ENCODE measurements around the gene DLG5. TPM values are rescaled to one million over a fixed set of nuclear protein-coding genes. Genes with fewer than 3 reads are reported as not detected.

Gene DLG5
- total RNA-seq, 1 donor from 2014 or later, result 34.0 TPM

DNA sequence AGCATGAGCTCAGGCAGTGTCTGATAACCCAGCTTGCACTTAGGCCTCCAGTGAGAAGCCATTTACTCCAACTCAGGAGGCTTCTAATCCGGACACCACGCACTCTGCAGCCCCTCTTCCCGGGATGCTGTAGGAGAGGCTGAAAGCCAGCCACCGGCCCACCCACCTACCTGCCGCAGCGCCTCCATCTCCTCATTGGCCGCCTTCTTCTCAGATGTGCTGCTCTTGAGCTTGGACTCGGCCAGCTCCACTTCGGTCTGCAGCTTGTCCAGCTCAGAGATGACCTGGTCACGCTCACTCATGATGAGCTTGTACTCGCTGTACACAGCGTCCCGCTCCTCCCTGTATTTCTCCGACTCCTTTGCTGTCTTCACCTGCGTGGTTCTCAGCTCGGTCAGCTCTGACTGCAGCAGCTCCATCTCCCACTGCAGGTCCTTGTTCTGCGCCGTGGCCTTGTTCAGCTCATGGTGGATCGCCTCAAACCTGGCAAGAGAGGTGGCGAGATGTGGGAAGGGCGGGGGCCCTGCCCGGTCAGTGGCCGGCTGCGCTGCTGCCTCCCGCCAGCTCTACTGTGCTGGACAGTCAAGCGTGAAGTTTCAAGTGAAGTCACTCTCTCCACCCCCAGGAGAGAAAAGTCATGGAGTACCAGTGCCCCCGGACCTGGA, 84.7 kb downstream of the DLG5 start:
- DNase-seq, result no peak

DNA sequence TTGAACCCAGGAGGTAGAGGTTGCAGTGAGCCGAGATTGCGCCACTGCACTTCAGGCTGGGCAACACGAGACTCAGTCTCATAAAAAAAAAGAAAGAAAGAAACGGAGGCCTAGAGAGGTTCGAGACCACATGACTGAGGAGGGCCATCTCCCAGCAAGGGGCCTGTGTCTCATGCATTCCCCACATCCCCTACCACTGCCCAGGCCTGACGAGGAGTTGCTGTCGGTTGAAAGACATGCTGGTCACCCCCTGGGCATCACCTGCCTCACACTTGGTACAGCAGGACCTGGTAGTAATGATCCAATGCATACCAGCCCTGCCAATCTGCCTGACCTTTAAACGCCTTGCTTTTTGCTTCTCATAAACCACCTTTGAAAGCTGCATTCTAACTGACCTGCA, 85.9 kb downstream of the DLG5 start:
- DNase-seq, result no peak

- DNase-seq, result no peak
These were observed 88.5 kb downstream of the DLG5 start for GRCh38 chr10:77837925-77838595.

DNA sequence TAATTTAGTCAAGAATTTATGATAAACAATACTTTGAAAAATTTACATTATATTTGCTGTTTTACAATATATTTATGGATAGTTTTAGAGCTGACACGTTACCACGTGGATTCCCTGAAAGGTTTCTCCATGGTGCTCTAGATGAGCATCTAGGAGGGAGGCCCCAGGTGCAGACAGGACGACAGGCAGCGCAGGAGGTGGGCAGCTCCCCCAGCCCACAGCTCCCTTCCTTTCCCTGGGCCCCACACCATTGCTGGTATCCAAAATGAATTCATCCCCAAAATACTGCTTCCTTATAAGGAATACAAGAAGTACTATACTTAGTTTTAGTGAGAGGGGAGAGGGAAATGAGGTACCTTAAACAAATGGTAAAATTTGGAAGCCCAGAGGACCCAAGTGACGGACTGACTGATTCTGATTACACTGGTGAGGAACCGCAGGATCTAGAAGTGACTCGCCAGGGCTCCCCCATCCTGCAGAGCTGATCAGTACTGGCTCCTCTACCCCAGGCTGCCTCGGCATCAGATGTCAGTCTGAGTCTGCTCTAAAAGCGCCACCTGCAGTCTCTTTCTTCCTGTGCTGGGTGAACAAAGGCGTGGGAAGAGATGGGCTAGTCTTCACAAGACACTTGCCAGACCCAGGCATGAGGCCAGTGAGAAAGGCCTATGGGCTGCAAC, 89.2 kb downstream of the DLG5 start:
- peak; percentile 70 for DNase-seq

DNA sequence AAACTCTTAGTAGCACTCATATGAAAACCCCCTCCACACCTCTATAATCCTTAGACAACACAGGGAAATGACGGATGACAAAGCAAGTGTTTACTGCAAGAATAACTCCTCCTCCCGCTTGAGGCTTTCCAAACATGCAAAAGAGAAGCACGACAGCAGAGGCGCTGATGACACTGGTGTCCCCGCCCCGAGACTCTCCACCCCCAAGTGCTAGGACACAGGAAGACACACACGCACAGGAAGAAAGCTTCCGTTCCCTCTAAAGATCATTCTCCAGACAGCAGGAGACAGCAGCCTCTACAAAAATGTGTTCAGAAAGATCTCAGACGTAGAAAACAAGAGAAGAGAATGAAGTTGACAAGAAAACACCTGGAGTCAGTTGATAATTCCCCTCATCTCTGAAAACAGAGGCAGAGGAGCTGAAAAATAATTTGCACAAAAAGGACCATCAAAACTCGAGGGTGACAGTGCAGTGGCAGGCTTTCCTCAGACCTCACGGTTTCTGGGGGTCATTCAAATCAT, 90.2 kb downstream of the DLG5 start:
- DNase-seq, result peak; percentile 53

DNA sequence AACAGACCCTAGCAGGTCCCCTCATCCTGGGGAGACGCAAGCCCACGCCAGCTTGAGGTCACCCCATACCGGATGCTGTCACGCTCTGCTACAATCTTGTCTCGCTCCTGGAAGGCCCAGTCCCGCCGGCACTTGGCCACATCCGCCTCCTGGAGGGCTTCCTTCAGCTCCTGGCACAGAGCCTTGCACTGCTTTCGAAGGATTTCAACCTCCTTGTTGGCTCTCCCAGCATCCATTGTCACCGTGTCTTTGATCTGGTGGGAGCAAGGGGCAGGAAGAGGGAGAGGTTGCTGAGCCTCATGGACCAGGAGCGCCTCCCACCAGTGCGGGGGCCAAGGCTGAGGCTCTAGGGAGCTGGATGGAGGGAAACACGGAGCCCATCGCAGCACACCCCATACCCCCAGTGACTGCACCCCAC, 90.9 kb downstream of the DLG5 start:
- DNase-seq, result peak; percentile 14

DNA sequence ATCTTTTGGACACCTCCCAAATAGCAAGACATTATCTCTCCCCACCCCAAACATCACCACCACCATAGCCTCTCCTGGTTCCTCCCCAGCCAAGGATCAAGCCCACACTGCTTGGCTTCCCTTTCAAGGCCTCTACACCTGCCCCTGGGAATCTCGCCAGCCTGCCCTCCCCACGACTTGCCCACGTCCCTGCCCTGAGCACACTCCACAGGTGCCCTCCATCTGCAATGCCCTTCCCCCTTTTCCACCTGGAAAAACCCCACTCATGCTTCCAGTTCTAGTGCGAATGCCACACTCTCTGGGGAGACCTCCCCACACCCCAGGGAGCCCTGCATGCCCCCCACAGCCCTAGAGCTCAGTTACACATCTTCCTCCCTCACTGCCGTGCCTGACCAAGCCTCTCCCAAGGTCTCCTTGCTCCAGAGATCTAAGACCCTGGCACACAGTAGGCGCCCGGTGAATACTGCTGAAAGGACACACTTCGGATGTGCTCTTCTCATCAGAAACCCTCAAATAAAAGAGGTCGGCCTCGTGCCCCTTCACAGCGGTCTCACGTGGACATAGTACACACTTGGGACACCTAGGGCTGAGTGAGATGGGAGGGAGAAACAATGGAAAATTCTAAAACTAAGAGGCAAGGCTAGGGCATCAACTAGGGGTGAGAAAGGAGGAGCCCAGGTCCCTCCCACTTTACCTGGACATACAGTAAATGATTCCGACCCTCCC, 91.4 kb downstream of the DLG5 start:
- no peak for DNase-seq

DNA sequence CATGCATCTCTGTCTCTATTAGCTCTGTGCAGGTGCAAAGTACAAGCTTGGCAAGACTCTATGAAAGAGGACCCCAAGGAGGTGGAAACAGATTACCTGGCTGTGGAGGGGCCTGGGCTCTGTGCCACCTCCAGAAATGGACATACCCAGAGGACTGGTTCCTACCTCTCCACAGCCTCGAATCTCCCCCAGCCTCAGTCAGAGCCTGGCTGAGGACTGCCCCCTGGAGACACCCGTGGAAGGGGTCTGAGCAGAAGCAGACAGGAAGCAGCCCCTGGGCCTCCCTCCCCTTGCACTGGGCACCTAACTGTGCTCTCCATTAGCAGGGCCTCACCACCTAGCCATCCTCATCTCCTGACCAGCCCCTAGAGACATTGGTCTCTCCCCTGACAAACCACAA, 92.0 kb downstream of the DLG5 start:
- DNase-seq, result no peak

DNA sequence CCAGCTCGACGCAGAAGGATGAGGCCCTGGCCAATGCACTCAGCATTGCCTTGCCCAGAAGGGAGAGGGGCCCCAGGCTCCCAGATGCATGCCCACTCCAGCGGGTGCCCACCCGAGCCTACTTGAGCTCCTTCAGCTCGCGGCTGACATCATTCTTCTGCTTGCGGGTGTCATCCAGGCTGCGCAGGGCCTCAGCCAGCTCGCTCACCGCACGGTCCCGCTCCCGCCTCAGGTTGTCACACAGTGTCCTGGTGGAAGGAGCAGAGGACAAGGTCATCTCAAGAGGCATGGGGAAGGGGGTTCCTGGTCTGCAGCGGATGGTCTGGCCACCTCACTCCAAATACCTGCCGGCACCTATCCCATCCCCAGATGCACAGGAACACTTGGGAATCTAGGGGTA, 92.8 kb downstream of the DLG5 start:
- DNase-seq, result no peak

GRCh38 chr10:77833225-77833624, 93.3 kb downstream of the DLG5 start:
- DNase-seq, result no peak

DNA sequence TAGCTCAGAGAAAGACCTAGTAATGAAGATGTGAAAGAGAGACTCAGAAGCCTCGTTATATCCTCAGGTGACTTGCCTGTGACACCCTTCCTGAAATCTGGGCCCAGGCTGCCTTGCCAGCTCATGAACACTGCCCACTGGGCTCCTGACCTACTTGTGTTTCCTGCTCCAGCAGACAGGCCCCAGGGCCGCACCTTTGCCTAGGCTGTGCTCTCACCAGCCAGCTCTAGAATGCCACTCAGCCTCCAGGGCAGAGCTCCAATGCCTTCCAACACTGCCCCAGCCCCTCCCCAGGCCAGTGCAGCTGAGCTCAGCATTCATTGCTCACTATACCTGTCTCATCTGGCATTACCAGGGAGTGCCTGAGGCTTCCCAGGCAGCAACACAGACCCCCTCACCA, 94.3 kb downstream of the DLG5 start:
- no peak for DNase-seq

GRCh38 chr10:77829356-77829755, 97.2 kb downstream of the DLG5 start:
- no peak for DNase-seq

- DNase-seq, result no peak
These were observed 98.2 kb downstream of the DLG5 start for GRCh38 chr10:77828377-77828776.

GRCh38 chr10:77827366-77827765, 99.2 kb downstream of the DLG5 start:
- no peak for DNase-seq

DNA sequence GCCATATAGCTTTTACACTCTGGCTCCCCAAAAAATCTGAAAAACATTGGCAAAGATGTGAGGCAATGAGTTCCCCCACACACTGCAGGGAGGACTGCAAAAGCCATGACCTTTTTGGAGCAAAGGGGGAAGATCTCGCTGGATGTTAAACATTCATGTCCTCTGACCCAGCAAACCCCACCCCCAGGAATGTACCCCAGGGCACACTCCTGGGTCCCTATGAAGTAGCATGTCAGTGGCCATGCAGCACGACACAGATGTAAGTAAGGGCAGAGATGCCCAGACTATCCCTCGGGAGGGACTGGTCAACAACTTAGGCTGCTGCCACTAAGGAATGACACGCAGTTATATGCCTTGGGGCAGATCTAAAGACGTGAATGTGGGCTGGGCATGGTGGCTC, 100.6 kb downstream of the DLG5 start:
- DNase-seq, result no peak

GRCh38 chr10:77824908-77825307, 101.6 kb downstream of the DLG5 start:
- no peak for DNase-seq

DNA sequence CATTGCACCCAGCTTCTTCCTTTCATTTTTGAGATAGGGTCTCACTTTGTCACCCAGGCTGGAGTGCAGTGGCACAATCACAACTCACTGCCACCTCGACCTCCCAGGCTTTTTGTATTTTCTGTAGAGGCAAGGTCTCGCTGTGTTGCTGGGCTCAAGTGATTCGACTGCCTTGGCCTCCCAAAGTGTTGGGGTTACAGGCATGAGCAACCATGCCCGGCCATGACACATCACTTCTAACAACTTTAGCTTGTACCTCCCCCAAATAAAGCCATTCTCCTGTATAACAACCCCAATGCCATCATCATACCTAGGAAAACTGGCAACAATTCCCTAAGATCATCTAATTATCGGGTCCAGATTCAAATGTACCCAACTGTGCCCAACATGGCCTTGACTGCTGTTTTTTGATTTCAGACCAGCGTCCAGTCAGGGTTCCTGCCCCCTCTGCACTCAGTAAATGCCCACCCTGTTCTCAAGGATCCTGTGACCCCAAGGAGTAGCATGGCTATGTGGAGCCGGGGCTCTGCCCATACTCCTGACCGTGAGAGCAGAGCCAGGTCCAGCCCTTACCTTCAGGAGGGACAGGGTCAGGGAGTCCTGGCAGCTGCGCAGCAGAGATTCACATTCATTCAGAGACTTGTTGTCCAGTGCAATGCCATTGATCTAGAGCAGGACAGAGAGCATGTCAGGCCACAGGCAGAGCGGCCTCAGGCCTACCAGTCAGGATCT, 102.6 kb downstream of the DLG5 start:
- no peak for DNase-seq

DNA sequence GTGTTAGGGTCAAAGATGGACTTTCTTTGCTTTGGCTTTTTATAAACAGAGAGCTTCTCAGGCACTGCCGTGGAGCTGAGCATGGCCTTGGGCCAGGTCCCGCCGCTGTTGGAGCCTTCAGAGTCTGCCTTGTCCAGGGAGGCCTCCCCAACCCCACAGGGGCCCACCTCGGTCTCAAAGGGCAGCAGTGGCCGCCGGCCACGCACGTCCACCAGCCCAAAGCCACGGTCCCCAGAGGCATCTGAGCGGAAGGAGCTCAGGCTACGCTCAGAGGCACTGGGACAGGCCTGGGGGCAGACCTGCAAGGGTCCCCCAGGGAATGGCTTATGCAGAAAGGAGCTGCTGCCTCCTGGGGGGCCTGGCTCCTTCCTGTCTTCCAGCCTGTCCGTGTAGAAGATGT, 105.0 kb downstream of the DLG5 start:
- DNase-seq, result no peak

DNA sequence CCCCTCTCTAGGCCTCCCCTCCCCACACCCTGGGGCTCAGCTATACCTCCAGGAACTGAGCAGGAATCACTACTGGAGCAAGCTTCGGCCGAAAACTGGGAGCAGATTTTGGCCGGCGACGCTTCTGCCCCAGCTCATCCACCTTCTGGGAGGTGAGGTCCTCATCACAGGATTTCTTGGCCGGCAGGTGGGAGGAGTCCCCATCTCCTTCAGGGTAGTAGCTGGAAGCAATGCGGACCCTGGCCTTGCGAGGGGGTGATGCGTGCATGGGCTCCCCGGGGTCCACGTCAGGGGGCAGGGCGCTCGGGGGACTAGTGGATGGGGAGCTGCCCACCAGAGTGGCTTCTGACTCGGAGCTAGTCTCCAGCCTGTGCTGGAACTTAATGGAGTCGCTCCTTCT, 105.5 kb downstream of the DLG5 start:
- no peak for DNase-seq

DNA sequence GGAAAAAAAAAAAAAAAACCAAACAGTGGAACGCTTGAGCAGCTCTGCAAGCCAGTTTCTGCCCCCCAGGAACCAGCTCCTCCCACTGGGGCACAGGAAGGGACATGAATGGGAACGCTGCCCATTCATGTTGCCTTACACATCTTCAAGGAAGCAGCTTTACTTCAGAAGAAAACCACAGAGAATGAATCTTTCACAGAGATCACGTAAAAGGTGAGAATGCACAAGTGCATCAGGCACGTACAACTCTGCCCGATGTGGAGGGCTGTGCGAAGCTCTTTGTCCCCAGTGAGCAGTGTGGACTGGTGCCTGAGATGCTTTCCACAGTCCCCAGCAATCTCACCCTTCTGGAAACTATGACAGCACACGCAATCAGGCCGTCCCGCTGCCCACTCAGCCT, 106.2 kb downstream of the DLG5 start:
- no peak for DNase-seq

DNA sequence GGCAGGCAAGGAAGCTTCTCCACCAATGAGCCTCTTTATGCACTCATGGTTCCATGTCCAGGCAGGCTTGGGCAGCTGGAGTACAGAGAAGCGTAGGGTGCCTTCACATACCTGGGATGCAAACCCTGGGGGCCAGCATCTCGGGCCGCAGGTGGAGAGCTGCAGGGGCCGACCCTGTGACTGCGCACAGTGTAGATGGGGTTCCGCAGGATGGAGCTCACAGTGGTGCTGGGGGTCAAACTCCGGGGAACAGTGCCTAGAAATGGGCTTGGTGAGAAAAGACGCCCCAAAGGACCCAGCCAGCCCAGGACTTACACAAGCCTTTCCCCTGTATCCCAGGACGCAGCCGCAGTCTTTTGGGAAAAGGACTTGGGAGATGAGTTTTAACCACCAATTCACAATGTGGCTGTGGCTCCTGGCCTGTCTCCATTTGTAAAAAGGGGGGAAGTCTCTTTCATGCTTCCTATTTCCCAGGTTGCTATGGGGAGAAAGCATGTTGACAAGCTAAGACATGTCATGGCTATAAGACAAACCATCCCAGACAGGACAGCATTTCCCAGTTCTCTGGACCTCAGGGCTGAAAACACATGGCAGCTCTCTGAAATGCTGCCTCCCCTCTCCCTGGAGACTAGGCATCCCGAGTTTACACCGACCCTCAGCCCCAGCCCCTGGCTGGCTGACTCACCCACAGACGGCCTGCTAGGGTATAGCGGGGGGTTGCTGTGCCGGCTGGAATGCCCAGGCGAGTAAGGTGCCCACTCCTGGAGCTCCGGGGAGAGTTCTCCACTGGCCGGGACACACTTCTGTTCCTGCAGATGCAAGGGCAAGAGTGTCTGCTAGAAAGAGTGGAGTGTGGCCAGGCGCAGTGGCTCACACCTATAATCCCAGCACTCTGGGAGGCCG, 107.1 kb downstream of the DLG5 start:
- DNase-seq, result no peak
